Neutrophil (primary cell): ENCODE measurements around the gene WNT3.

ENCODE experiments used
- H3K27ac ChIP-seq: fragments of 200-600 bp; sonication (generic); 2 replicates; pipeline ENCODE4 v1.5.1; 2016; ENCODE audit warnings: mild to moderate bottlenecking, moderate library complexity
- H3K27me3 ChIP-seq: fragments of 200-600 bp; sonication (generic); 2 replicates; pipeline ENCODE4 v1.6.0; 2016; ENCODE audit warnings: mild to moderate bottlenecking
- H3K36me3 ChIP-seq: fragments of 200-600 bp; sonication (generic); 2 replicates; pipeline ENCODE4 v1.5.1; 2017
- H3K4me1 ChIP-seq, 2 experiments: fragments of 200-600 bp in 1 of 2; sonication (generic) in 1 of 2; 1 replicate in 1 of 2; 2 replicates in 1 of 2; pipeline versions ENCODE4 v1.5.1 to v1.6.1; 2013 to 2016; ENCODE audit warnings: low read depth in 1 of 2, low read length in 1 of 2, mild to moderate bottlenecking in 1 of 2, moderate library complexity in 1 of 2; ENCODE audit not compliant: control insufficient read depth in 1 of 2, insufficient read depth in 1 of 2
- H3K4me3 ChIP-seq, 2 experiments: fragments of 200-600 bp in 1 of 2; sonication (generic) in 1 of 2; 1 replicate in 1 of 2; 2 replicates in 1 of 2; pipeline ENCODE4 v1.5.1; 2013 to 2016; ENCODE audit warnings: low read depth in 1 of 2, low read length in 1 of 2, mild to moderate bottlenecking in 1 of 2, moderate library complexity in 1 of 2
- H3K9me3 ChIP-seq: fragments of 200-600 bp; sonication (generic); 2 replicates; pipeline ENCODE4 v1.5.1; 2016
- TF ChIP-seq, protein P1 (sequence below): fragments of 200-600 bp; sonication (generic); IDR thresholded peaks from 2 replicates; pipeline ENCODE4 v1.5.1; 2016; ENCODE audit warnings: antibody characterized with exemption

WNT3 gene

DNA sequence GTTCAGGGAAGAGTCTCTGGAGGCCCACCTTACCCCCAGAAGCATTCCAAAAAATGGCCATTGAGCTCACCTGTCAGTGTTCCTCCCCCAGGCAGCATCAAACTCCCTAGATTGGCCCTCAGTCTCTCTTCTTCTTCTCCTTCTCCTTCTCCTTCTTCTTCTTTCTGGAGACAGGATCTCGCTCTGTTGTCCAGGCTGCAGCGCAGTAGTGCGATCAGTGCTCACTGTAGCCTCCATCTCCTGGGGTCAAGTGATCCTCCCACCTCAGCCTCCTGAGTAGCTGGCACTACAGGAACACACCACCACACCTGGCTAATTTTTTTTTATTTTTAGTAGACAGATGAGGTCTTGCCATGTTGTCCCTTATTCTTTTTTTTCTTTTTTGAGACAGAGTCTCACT lies 16.4 kb upstream of the WNT3 start:
- H3K27ac ChIP-seq, result no peak overlapping the region
- no peak overlapping the region for H3K4me3 ChIP-seq
- H3K36me3 ChIP-seq, result no peaks in the 10 kb centered on the region
- no peaks in the 10 kb centered on the region for H3K9me3 ChIP-seq
- H3K4me1 ChIP-seq, result no peaks in the 10 kb centered on the region
- TF ChIP-seq, protein P1, sequence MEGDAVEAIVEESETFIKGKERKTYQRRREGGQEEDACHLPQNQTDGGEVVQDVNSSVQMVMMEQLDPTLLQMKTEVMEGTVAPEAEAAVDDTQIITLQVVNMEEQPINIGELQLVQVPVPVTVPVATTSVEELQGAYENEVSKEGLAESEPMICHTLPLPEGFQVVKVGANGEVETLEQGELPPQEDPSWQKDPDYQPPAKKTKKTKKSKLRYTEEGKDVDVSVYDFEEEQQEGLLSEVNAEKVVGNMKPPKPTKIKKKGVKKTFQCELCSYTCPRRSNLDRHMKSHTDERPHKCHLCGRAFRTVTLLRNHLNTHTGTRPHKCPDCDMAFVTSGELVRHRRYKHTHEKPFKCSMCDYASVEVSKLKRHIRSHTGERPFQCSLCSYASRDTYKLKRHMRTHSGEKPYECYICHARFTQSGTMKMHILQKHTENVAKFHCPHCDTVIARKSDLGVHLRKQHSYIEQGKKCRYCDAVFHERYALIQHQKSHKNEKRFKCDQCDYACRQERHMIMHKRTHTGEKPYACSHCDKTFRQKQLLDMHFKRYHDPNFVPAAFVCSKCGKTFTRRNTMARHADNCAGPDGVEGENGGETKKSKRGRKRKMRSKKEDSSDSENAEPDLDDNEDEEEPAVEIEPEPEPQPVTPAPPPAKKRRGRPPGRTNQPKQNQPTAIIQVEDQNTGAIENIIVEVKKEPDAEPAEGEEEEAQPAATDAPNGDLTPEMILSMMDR, result no peak
- peaks cover 26% of the 10 kb centered on the region for H3K27me3 ChIP-seq

DNA sequence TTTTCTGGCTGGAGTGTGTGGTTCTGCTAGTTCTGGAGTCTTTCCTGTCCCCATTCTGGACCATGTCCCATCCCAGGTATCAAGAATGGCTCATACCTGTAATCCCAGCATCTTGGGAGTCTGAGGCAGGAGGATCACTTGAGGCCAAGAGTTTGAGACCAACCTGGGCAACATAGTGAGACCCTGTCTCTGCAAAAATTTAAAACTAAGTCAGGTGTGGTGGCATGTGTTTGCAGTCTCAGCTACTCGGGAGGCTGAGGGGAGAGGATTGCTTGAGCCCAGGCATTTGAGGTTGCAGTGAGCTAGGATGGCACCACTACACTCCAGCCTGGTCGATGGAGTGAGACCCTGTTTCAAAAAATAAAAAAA lies 15.3 kb upstream of the WNT3 start:
- TF ChIP-seq, protein P1, result no peak
- Histone ChIP-seq H3K4me1 (no peaks in the 10 kb centered on the region), H3K27me3 (peaks cover 36% of the 10 kb centered on the region), H3K9me3 (no peaks in the 10 kb centered on the region), H3K36me3 (no peaks in the 10 kb centered on the region), H3K4me3 (no peak overlapping the region), H3K27ac (no peak overlapping the region)

DNA sequence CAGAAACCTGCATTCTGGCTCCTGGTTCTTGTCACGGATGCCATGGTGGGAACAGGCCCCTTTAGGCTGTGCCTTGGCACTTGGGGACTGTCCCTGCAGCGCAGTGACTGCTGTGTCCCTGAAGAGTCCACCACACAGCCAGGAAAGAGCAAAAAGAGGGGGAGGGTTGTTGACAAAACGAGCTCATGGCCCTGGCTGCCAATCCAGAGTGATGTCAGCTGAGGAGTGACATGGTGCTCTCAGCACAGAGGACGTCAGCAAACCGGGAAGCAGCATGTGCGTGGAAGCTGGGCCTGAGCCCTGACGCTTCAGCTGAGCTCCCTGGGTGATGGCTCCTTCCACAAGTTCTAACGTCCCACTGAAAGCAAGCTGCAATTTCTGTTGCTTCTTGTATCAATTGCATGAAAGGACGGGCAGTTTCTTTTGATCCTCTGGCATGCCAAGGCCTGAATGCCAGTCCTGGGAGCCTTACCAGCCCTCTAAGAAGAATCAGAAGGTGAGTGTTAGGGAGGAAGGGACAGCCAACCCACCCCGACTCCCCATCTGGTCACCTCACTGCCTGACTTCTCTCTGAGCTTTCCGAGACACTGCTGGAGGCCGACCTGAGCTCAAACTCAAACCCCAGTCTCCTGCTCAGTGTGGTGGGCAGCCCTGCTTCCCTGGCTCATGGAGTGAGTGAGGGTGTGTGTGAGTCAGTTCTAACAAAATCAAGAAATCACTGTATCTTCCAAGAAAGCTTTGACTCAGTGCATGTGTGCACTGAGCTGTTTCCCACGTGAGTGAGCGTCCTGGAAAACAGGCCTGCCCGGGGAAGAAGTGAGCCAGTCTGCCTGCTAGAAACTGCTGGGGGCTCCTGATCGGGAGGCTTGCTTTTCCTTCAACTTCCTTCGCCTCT lies 14.7 kb upstream of the WNT3 start:
- no peak overlapping the region for H3K27ac ChIP-seq
- H3K4me1 ChIP-seq, result no peaks in the 10 kb centered on the region
- no peaks in the 10 kb centered on the region for H3K9me3 ChIP-seq
- H3K27me3 ChIP-seq, result peaks cover 43% of the 10 kb centered on the region
- TF ChIP-seq, protein P1, result no peak
- no peaks in the 10 kb centered on the region for H3K36me3 ChIP-seq
- no peak overlapping the region for H3K4me3 ChIP-seq

DNA sequence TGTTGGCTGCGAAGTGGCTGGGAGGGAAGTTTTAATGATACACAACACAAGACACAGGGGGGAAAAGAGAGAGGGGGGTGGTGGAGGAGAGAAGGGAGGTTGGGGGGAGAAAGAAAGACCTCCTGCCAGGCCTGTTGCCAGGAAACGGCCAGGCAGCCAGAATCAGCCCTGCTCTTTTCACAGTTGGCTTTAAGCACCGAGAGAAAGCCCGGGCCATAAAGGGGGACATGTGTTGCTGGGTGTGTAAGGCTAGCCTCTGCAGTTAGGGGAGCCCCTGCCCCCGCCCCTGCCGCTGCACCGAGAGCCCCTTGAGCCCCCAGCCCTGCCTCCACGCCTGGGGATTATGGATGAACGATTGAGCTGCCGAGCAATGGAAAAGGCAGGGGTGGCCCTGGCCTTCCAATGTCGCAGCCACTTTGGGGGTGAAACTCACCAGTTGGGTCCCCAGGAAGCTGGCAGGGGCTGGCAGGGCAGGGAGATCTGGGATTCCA lies 13.9 kb upstream of the WNT3 start:
- Histone ChIP-seq H3K36me3 (no peaks in the 10 kb centered on the region), H3K4me3 (no peak overlapping the region), H3K27me3 (peaks cover 39% of the 10 kb centered on the region), H3K27ac (no peak overlapping the region), H3K9me3 (no peaks in the 10 kb centered on the region), H3K4me1 (no peaks in the 10 kb centered on the region)
- TF ChIP-seq, protein P1, result no peak

DNA sequence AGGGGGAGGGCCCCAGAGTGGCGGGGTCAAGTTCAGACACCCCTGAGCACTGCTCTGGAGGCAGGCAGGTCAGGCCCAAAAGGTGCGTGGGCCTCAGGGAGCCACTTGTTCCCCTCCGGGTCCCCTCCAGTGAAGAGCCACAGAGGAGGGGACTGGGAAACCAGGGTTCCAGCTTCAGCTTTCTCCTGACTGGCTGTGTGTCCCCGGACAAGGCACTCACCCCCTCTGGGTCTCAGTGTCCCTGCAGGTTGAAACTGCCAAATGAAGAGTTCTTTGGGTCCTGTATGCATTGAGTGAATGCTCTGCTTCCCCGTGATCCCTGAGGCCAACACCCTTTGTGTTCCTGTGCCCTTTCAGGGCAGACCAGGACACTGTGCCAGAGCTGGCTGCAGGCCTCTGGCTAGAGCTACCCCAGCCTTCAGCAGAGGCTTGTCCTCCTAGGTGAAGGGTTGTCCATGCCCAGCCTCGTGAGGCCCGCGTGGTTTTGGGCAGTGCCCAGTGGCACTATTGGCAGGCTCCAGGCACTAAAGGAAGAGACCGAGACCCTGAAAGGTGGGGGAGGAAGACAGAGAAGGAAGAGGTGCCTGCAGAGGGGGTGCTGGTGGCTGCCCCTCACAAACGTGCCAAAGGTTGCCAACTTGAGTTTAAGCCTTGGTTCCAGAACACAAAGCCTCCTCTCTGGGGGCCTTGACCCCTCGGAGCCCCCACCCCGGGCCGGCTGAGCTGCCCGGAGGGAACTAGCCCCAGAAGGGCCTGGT lies 13.3 kb upstream of the WNT3 start:
- H3K9me3 ChIP-seq, result no peaks in the 10 kb centered on the region
- H3K27ac ChIP-seq, result no peak overlapping the region
- H3K27me3 ChIP-seq, result peaks cover 39% of the 10 kb centered on the region
- H3K4me3 ChIP-seq, result no peak overlapping the region
- TF ChIP-seq, protein P1, result no peak
- no peaks in the 10 kb centered on the region for H3K36me3 ChIP-seq
- no peaks in the 10 kb centered on the region for H3K4me1 ChIP-seq
